Measurements from ENCODE around the gene ZFAND3.

DNA sequence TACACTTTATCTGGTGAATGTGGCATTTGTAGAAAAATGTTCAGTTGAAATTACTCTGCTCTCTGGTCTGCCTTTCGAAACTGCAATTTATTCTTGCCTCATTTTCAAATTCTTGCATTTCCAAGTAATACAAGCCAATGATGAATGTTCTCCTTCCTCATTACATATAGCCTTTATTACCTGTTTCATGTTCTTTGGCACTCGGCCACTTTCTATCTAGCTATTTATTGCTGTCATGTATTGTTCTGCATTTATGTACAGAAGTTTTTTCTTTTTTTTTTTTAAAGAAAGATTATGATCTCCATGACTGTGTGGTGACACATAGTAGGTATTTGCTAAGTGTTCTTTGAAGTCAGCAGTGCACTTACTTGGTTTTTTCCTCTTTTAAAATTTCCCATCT is 261.4 kb downstream of the ZFAND3 start:
- TF ChIP-seq, protein P1, sequence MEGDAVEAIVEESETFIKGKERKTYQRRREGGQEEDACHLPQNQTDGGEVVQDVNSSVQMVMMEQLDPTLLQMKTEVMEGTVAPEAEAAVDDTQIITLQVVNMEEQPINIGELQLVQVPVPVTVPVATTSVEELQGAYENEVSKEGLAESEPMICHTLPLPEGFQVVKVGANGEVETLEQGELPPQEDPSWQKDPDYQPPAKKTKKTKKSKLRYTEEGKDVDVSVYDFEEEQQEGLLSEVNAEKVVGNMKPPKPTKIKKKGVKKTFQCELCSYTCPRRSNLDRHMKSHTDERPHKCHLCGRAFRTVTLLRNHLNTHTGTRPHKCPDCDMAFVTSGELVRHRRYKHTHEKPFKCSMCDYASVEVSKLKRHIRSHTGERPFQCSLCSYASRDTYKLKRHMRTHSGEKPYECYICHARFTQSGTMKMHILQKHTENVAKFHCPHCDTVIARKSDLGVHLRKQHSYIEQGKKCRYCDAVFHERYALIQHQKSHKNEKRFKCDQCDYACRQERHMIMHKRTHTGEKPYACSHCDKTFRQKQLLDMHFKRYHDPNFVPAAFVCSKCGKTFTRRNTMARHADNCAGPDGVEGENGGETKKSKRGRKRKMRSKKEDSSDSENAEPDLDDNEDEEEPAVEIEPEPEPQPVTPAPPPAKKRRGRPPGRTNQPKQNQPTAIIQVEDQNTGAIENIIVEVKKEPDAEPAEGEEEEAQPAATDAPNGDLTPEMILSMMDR (IDR thresholded peaks at IDR 0.05): no peak
- no peak for TF ChIP-seq ZFX (IDR thresholded peaks at IDR 0.05; ENCODE audit: borderline replicate concordance)
